NCI-H1092 (cell line): Measurements from ENCODE around the gene SLC4A5.
"Not testable (repeated sequence)": the region's sequence is repeated elsewhere in the genome, so short reads cannot be mapped to it uniquely, and the experiment has no call there.

Experiments
- DNase-seq: peaks from one replicate; lab custom pipeline; 2025; lab: John Stamatoyannopoulos, UW

SLC4A5 gene

GRCh38 chr2:74264281-74264680, 78.9 kb downstream of the SLC4A5 start:
- DNase-seq: no peak

GRCh38 chr2:74262681-74263080, 80.5 kb downstream of the SLC4A5 start:
- no peak for DNase-seq

GRCh38 chr2:74261204-74261864, 81.9 kb downstream of the SLC4A5 start:
- DNase-seq: no peak

- DNase-seq: no peak
Observed at GRCh38 chr2:74260495-74260894, 82.7 kb downstream of the SLC4A5 start.

GRCh38 chr2:74259733-74260132, 83.5 kb downstream of the SLC4A5 start:
- DNase-seq: no peak

- DNase-seq: no peak
Observed at GRCh38 chr2:74259191-74259590, 84.0 kb downstream of the SLC4A5 start.

- DNase-seq: no peak
Observed at GRCh38 chr2:74255660-74256213, 87.5 kb downstream of the SLC4A5 start.

- DNase-seq: no peak
Observed at GRCh38 chr2:74253971-74254310, 89.3 kb downstream of the SLC4A5 start.

- no peak for DNase-seq
Observed at GRCh38 chr2:74253306-74253970, 89.8 kb downstream of the SLC4A5 start.

GRCh38 chr2:74252862-74253261, 90.4 kb downstream of the SLC4A5 start:
- no peak for DNase-seq

- DNase-seq: no peak
Observed at GRCh38 chr2:74252036-74252435, 91.2 kb downstream of the SLC4A5 start.

- peak; percentile 11 for DNase-seq
Observed at GRCh38 chr2:74250189-74250631, 93.0 kb downstream of the SLC4A5 start.

GRCh38 chr2:74249406-74250122, 93.7 kb downstream of the SLC4A5 start:
- no peak for DNase-seq

- no peak for DNase-seq
Observed at GRCh38 chr2:74246496-74247195, 96.6 kb downstream of the SLC4A5 start.

GRCh38 chr2:74244286-74244685, 98.9 kb downstream of the SLC4A5 start:
- DNase-seq: no peak

- DNase-seq: no peak
Observed at GRCh38 chr2:74242354-74243071, 100.7 kb downstream of the SLC4A5 start.

- DNase-seq: no peak
Observed at GRCh38 chr2:74239346-74239745, 103.9 kb downstream of the SLC4A5 start.

- DNase-seq: no peak
Observed at GRCh38 chr2:74238879-74239278, 104.3 kb downstream of the SLC4A5 start.

GRCh38 chr2:74235041-74235440, 108.2 kb downstream of the SLC4A5 start:
- DNase-seq: no peak

GRCh38 chr2:74233648-74234047, 109.6 kb downstream of the SLC4A5 start:
- DNase-seq: no peak

- no peak for DNase-seq
Observed at GRCh38 chr2:74232426-74232825, 110.8 kb downstream of the SLC4A5 start.

GRCh38 chr2:74229865-74230264, 113.4 kb downstream of the SLC4A5 start:
- DNase-seq: not testable (repeated sequence)
